Measurements from ENCODE around the gene GPR85. TPM values are rescaled to one million over a fixed set of nuclear protein-coding genes. Genes with fewer than 3 reads are reported as not detected.

The GPR85 gene
- not detected for total RNA-seq
- total RNA-seq (2013): not detected

GRCh38 chr7:113086431-113086888, at the start of gene GPR85:
TSS of gene GPR85 (minus strand) at chr7:113086827. CDS start at chr7:113084721, 2,106 bp downstream.
- Mint-ChIP-seq H3K9me3 (no peaks in the 10 kb centered on the region), H3K4me1 (no peaks in the 10 kb centered on the region), H3K27ac (no peak within 1 kb of the TSS), H3K27me3 (ENCODE audit: low read depth in 2 of 2) (peaks cover 27 to 37% of the 10 kb centered on the region in 2 donors), H3K36me3 (no peaks in the 10 kb centered on the region), H3K4me3 (no peak within 1 kb of the TSS)
- Histone ChIP-seq H3K4me1 (ENCODE audit: control insufficient read depth, insufficient read depth, low read length) (peaks cover 2% of the 10 kb centered on the region), H3K27me3 (ENCODE audit: control insufficient read depth, insufficient read depth, low read length) (no peaks in the 10 kb centered on the region), H3K27ac (ENCODE audit: low read length) (no peak within 1 kb of the TSS), H3K9me3 (ENCODE audit: control insufficient read depth, insufficient read depth, low read length) (no peaks in the 10 kb centered on the region), H3K4me3 (ENCODE audit: low read length) (no peak within 1 kb of the TSS), H3K36me3 (ENCODE audit: control insufficient read depth, insufficient read depth, low read length) (no peaks in the 10 kb centered on the region)
- intact Hi-C loops (cut with micrococcal nuclease): no loop called here
- DNase-seq: peak in 1 of 2 donors; percentile 27
- 3% methylated on average over 28 of the region's 29 CpGs for WGBS (ENCODE audit: insufficient coverage)
- no peak for TF ChIP-seq CTCF (IDR thresholded peaks at IDR 0.05)
- peak in 1 of 3 donors; percentile 52 for ATAC-seq

- ATAC-seq (no peak), DNase-seq (no peak)
- Mint-ChIP-seq H3K36me3 (no peaks in the 10 kb centered on the region), H3K27me3 (ENCODE audit: low read depth in 2 of 2) (peaks cover 10 to 21% of the 10 kb centered on the region in 2 donors), H3K4me3 (no peak overlapping the region), H3K4me1 (no peaks in the 10 kb centered on the region), H3K9me3 (no peaks in the 10 kb centered on the region), H3K27ac (no peak overlapping the region)
- Histone ChIP-seq H3K27ac (ENCODE audit: low read length) (no peak overlapping the region), H3K36me3 (ENCODE audit: control insufficient read depth, insufficient read depth, low read length) (no peaks in the 10 kb centered on the region), H3K4me3 (ENCODE audit: low read length) (no peak overlapping the region), H3K9me3 (ENCODE audit: control insufficient read depth, insufficient read depth, low read length) (no peaks in the 10 kb centered on the region), H3K4me1 (ENCODE audit: control insufficient read depth, insufficient read depth, low read length) (no peaks in the 10 kb centered on the region), H3K27me3 (ENCODE audit: control insufficient read depth, insufficient read depth, low read length) (peaks cover 2% of the 10 kb centered on the region)
- intact Hi-C loops (cut with micrococcal nuclease): no loop called here
- WGBS (ENCODE audit: insufficient coverage): 79% methylated on average over 1 of the region's 1 CpG
- no peak for TF ChIP-seq CTCF (IDR thresholded peaks at IDR 0.05)
Observed at GRCh38 chr7:113134025-113134424, 47.4 kb upstream of the GPR85 start.

- WGBS (ENCODE audit: insufficient coverage): 89% methylated on average over 2 of the region's 2 CpGs
- H3K27ac ChIP-seq (ENCODE audit: low read length): no peak overlapping the region
- no peaks in the 10 kb centered on the region for H3K36me3 ChIP-seq (ENCODE audit: control insufficient read depth, insufficient read depth, low read length)
- H3K27ac Mint-ChIP-seq: no peak overlapping the region
- intact Hi-C loops (cut with micrococcal nuclease): no loop called here
- TF ChIP-seq CTCF (IDR thresholded peaks at IDR 0.05): no peak
- no peaks in the 10 kb centered on the region for H3K4me1 ChIP-seq (ENCODE audit: control insufficient read depth, insufficient read depth, low read length)
- ATAC-seq (no peak), DNase-seq (no peak)
- H3K4me3 Mint-ChIP-seq: no peak overlapping the region
- peaks cover 10 to 21% of the 10 kb centered on the region in 2 donors for H3K27me3 Mint-ChIP-seq (ENCODE audit: low read depth in 2 of 2)
- H3K27me3 ChIP-seq (ENCODE audit: control insufficient read depth, insufficient read depth, low read length): peaks cover 2% of the 10 kb centered on the region
- no peaks in the 10 kb centered on the region for H3K9me3 Mint-ChIP-seq
- no peaks in the 10 kb centered on the region for H3K36me3 Mint-ChIP-seq
- no peaks in the 10 kb centered on the region for H3K9me3 ChIP-seq (ENCODE audit: control insufficient read depth, insufficient read depth, low read length)
- H3K4me3 ChIP-seq (ENCODE audit: low read length): no peak overlapping the region
- no peaks in the 10 kb centered on the region for H3K4me1 Mint-ChIP-seq
Observed at GRCh38 chr7:113131367-113131766, 44.7 kb upstream of the GPR85 start.

GRCh38 chr7:113128031-113128430, 41.4 kb upstream of the GPR85 start:
- Histone ChIP-seq H3K36me3 (ENCODE audit: control insufficient read depth, insufficient read depth, low read length) (no peaks in the 10 kb centered on the region), H3K4me1 (ENCODE audit: control insufficient read depth, insufficient read depth, low read length) (no peaks in the 10 kb centered on the region), H3K4me3 (ENCODE audit: low read length) (no peak overlapping the region), H3K9me3 (ENCODE audit: control insufficient read depth, insufficient read depth, low read length) (no peaks in the 10 kb centered on the region), H3K27me3 (ENCODE audit: control insufficient read depth, insufficient read depth, low read length) (peaks cover 4% of the 10 kb centered on the region), H3K27ac (ENCODE audit: low read length) (no peak overlapping the region)
- Mint-ChIP-seq H3K27me3 (ENCODE audit: low read depth in 2 of 2) (peaks cover 10 to 23% of the 10 kb centered on the region in 2 donors), H3K9me3 (no peaks in the 10 kb centered on the region), H3K27ac (no peak overlapping the region), H3K36me3 (no peaks in the 10 kb centered on the region), H3K4me3 (no peak overlapping the region), H3K4me1 (no peaks in the 10 kb centered on the region)
- DNase-seq (no peak), ATAC-seq (no peak)
- intact Hi-C loops (cut with micrococcal nuclease): no loop called here
- WGBS (ENCODE audit: insufficient coverage): 87% methylated on average over 1 of the region's 1 CpG
- no peak for TF ChIP-seq CTCF (IDR thresholded peaks at IDR 0.05)
